ENCODE results near the gene SCRN2.

DNA sequence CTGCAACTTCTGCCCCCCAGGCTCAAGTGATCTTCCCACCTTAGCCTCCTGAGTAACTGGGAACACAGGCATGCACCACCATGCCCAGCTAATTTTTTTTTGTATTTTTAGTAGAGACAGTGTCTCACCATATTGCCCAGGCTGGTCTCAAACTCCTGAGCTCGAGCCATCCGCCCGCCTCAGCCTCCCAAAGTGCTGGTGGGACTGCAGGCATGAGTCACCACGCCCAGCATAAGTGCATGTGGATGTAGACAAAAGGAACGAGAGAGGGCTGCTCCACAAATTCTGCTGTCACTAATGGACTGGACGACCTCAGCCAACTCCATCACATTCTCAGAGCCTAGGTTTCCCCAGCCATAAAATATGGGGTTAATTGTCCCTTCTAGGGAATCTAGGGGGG lies 47.2 kb upstream of the SCRN2 start:
- TF ChIP-seq, protein P1, sequence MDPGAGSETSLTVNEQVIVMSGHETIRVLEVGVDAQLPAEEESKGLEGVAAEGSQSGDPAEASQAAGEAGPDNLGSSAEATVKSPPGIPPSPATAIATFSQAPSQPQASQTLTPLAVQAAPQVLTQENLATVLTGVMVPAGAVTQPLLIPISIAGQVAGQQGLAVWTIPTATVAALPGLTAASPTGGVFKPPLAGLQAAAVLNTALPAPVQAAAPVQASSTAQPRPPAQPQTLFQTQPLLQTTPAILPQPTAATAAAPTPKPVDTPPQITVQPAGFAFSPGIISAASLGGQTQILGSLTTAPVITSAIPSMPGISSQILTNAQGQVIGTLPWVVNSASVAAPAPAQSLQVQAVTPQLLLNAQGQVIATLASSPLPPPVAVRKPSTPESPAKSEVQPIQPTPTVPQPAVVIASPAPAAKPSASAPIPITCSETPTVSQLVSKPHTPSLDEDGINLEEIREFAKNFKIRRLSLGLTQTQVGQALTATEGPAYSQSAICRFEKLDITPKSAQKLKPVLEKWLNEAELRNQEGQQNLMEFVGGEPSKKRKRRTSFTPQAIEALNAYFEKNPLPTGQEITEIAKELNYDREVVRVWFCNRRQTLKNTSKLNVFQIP (CRISPR knock-in tag; IDR thresholded peaks at IDR 0.05; ENCODE audit: borderline replicate concordance, low read depth), result no peak
- no peak for TF ChIP-seq ZNF565 (CRISPR knock-in tag; conservative IDR thresholded peaks at IDR 0.05; ENCODE audit: low read depth)
- TF ChIP-seq, protein P2, sequence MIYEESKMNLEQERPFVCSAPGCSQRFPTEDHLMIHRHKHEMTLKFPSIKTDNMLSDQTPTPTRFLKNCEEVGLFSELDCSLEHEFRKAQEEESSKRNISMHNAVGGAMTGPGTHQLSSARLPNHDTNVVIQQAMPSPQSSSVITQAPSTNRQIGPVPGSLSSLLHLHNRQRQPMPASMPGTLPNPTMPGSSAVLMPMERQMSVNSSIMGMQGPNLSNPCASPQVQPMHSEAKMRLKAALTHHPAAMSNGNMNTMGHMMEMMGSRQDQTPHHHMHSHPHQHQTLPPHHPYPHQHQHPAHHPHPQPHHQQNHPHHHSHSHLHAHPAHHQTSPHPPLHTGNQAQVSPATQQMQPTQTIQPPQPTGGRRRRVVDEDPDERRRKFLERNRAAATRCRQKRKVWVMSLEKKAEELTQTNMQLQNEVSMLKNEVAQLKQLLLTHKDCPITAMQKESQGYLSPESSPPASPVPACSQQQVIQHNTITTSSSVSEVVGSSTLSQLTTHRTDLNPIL (CRISPR knock-in tag; IDR thresholded peaks at IDR 0.05; ENCODE audit: low read depth), result no peak
- TF ChIP-seq, protein P3, sequence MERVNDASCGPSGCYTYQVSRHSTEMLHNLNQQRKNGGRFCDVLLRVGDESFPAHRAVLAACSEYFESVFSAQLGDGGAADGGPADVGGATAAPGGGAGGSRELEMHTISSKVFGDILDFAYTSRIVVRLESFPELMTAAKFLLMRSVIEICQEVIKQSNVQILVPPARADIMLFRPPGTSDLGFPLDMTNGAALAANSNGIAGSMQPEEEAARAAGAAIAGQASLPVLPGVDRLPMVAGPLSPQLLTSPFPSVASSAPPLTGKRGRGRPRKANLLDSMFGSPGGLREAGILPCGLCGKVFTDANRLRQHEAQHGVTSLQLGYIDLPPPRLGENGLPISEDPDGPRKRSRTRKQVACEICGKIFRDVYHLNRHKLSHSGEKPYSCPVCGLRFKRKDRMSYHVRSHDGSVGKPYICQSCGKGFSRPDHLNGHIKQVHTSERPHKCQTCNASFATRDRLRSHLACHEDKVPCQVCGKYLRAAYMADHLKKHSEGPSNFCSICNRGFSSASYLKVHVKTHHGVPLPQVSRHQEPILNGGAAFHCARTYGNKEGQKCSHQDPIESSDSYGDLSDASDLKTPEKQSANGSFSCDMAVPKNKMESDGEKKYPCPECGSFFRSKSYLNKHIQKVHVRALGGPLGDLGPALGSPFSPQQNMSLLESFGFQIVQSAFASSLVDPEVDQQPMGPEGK (CRISPR knock-in tag; IDR thresholded peaks at IDR 0.05; ENCODE audit: borderline replicate concordance), result no peak
- no peak for TF ChIP-seq ISL1 (CRISPR knock-in tag; IDR thresholded peaks at IDR 0.05)
- no peak for TF ChIP-seq ZNF8 (CRISPR knock-in tag; IDR thresholded peaks at IDR 0.05)
- no peak for TF ChIP-seq ZFP30 (CRISPR knock-in tag; IDR thresholded peaks at IDR 0.05)
- TF ChIP-seq, protein P4, sequence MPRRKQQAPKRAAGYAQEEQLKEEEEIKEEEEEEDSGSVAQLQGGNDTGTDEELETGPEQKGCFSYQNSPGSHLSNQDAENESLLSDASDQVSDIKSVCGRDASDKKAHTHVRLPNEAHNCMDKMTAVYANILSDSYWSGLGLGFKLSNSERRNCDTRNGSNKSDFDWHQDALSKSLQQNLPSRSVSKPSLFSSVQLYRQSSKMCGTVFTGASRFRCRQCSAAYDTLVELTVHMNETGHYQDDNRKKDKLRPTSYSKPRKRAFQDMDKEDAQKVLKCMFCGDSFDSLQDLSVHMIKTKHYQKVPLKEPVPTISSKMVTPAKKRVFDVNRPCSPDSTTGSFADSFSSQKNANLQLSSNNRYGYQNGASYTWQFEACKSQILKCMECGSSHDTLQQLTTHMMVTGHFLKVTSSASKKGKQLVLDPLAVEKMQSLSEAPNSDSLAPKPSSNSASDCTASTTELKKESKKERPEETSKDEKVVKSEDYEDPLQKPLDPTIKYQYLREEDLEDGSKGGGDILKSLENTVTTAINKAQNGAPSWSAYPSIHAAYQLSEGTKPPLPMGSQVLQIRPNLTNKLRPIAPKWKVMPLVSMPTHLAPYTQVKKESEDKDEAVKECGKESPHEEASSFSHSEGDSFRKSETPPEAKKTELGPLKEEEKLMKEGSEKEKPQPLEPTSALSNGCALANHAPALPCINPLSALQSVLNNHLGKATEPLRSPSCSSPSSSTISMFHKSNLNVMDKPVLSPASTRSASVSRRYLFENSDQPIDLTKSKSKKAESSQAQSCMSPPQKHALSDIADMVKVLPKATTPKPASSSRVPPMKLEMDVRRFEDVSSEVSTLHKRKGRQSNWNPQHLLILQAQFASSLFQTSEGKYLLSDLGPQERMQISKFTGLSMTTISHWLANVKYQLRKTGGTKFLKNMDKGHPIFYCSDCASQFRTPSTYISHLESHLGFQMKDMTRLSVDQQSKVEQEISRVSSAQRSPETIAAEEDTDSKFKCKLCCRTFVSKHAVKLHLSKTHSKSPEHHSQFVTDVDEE (CRISPR knock-in tag; IDR thresholded peaks at IDR 0.05), result no peak
- no peak for TF ChIP-seq ARNTL (CRISPR knock-in tag; IDR thresholded peaks at IDR 0.05; ENCODE audit: borderline replicate concordance, low read depth)
- no peak for TF ChIP-seq GLIS3 (CRISPR knock-in tag; IDR thresholded peaks at IDR 0.05)
- TF ChIP-seq ZNF70 (CRISPR knock-in tag; IDR thresholded peaks at IDR 0.05), result no peak

Measured in SK-N-SH treated with all-trans-retinoic acid at 6 μM for 48 hours (cell line).